EH (cell line): ENCODE results near the gene NEGR1.

Source experiments
- DNase-seq: peaks from one replicate; pipeline ENCODE4 v3.0.0-alpha.2; 2015; ENCODE audit warnings: low read depth

The NEGR1 gene

DNA sequence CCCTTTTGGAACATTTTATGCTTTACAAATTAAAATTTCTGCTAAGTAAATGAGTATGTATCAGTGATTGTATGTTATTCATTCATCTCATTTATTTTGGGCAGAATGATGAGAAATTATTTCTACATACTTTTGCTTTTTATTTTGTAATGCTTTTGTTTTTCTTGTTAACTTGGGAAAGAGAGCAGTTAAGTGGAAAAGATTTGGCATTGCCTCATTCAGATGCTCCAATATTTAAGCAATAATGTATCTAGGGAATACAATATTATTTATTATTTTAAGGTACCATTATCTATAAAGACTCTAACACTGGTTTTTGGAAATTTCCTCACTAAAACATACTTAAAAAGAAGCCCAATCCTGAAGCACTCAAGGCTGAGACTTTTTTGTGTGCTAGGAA lies 431.8 kb downstream of the NEGR1 start:
- DNase-seq: no peak

DNA sequence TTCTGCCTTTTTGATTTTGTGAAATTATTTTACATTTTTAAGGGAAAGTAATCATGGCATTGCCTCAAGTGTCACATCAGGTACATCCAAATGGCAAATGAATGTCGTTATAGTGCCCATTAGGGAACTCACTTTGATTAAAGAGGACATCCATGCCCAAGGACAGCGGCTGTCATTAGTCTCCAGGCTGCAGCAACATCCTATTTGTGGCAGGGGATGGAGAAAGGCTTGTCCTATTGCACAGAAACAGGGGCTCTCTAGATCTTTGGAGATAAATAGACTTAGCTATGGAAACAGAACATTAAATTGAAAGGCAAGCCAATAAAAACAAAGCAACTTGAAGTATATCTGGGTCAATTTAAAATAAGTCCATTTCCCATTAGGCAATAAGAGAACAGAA lies 439.3 kb downstream of the NEGR1 start:
- DNase-seq: no peak

DNA sequence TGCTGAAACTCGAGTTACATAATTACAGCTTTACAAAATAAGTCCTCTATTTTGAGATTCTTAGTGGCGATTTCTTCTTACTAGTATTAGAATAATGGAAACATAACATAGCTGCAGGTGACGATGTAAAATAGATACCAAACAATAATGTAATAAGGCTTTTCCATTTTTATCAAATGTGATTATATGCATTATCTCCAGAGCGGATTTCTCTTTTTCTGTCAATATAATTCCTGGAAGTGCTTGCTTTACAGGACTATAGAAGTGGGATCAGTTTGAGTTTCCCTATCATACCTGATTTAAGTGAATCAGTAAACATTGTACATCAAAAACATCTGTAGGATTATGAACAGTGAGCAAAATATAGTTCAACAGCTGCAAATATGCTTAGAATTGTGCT lies 442.5 kb downstream of the NEGR1 start:
- no peak for DNase-seq

DNA sequence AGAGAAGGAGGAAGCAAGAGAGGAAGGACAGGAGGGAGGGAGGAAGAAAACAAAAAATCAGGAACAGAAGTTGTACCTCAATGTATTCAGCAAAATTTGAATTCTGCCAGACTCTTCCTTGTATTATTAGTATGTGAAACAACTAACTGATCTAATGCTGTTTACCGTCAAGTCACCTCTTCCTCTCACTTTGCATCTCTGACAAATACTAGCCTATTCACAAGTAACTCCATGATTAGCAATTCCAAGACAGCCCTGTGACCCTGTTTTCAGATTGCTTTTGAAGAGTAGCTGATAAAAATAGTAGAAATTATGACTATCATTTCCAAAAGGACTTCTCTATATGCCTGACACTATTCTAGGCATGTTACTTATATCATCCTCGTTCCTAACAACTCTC lies 445.4 kb downstream of the NEGR1 start:
- DNase-seq: no peak

DNA sequence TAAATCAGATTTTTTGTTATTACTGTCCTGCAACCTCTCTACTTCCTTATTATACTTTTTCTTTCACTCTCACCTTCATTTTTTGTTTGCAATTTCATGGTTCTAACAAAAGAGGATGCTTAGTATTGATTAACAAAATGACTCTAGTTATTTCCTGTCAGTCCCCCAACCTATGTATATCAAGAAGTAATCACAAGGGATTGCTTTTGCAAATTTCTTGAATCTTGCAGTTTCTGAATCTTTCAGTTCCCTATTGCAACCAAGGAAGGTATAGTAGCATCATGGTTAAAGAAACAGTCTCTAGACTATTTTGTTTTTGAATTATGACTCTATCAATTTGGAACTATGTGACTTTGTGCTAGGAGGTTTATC lies 446.9 kb downstream of the NEGR1 start:
- no peak for DNase-seq

DNA sequence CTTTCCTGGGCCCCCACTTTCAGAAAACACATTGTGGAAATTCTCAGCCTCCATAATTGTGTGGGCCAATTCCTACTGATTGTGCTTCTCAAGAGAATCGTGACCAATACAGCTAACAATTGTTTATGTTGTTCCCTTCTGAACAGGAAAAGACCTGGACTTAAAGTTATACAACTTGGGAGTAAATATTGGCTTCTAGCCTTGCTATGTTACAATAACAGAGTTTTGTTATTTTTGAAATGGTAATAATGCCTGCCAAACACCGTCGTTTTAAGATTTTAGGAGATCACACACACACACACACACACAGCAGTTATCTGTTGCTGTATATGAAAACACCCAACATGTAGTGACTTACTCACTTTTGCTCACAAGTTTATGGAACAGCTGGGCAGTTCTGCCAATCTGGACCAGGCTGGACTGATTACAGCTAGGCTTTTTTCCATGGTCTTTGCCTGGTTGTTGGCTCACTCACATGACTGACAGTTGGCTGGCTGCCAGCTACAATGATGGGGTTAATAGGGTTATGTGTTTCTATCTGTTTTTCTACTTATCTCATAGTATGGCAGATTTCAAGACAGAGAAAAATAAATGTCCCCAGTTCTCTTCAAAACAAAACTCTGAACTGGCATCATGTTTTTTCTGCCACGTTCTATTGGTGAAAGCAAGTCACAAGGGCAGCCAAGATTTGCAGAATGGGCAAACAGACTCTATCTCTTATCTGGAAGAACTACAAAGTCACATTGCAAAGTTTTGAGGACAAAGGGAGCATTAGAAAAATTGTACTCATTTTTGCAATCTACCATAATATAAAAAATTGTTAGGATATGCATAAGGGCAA lies 447.5 kb downstream of the NEGR1 start:
- DNase-seq: no peak

DNA sequence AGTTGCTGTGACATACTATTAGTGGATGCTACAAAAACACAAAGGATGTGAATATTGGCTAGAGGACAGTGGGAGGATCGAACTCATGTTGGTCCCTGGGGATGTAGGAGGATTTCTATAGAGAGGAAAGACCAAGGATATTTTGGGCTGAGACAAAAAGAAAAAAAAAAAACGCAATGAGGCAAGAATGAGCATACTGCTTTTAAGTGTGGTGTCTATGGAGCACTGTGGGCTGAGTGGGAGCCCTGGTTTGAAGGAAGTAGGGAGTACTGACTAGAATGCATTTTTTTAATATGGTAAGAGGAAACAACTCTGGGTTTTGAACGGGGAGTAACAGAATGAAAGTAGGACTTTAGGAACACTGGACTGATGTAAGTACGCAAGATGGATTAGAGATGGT lies 450.7 kb downstream of the NEGR1 start:
- no peak for DNase-seq

DNA sequence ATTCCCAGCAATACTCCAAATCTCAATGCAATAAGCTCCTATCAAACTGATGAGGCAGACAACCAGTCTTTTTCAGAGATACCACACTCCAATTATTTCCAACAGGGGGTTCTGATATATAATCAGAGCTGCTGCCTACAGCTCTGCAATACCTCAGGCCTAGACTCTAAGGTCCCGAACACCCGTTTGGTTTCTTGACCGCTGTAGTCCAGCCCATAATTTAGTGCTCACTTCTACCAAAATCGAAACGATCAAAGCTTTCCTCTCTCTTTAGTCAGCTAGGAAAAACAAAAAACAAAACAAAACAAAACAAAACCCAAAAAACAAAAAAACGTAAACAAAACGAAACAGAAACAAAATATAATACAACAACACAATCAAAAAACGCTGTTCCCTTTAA lies 453.0 kb downstream of the NEGR1 start:
- DNase-seq: no peak

DNA sequence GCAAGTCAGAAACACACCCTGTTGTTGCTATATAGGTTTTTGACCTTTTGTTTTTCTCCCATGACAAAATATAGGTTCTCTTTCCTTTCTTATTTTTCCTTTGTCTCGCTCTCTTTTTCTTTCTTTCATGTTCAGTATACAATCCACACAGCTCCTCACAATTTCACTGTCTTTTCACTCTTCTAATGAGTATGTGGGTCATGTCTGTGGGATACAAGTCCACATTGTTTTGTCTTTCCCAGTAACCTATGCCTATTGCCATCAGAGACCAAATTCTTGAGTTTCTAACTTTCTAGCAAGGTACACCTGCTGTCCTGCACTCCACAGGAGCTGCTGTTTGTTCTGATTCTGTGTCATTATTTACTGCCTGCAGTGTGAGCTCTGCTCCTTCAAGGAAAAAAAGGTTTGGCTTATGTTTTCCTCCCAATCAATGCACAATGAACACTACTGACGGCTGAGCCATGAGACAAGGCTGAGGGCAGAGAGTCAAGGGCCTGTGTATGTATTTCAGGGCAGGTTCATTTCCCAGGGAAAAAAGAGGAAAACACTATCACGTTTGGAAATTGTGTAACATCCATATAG lies 453.8 kb downstream of the NEGR1 start:
- DNase-seq: no peak

DNA sequence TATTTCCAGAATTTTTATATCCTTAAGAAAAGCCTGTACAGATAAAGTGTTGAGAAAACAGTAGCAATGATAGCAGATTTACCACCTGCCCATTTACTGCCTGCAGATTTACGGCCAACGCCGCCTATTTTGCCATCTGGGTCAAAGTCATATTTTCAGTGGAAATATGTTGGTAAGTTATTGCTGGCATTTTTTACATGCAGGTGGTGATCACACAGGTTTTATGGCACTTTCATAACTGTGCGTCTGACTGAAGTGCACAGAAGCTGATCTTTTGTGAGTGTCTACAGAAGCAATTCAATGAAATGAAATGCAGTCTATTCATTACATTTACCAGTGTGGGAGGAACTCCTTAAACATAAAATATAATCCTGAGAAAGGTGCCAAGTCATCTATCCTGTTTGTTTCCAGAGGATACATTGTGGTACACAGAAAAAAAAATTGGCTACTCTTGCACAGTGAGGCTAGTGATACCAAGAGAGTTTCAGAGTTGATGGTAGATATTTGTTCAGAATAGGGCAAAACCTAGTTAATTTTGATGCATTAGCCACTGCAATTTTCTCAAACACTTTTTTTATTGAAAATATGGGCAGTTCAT lies 458.5 kb downstream of the NEGR1 start:
- DNase-seq: no peak

DNA sequence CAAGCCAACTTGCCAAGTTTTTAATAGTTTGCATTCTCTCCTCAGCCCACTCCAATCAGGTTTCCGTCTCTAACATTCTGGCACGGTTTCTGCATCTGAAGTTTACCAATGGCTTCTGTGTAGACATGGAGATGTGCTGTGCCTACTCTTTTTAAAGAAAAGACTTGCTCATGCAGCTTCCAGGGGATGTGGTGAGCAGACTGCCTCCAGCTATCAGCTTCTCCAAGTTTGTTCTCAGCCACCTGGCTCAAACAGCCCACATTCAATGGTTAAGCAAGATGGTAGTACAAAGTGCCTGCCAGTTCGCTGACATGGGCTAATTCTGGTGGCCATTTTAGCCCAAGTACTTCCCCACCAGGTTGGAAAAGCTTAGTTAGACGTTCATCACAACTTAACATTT lies 465.3 kb downstream of the NEGR1 start:
- DNase-seq: no peak

DNA sequence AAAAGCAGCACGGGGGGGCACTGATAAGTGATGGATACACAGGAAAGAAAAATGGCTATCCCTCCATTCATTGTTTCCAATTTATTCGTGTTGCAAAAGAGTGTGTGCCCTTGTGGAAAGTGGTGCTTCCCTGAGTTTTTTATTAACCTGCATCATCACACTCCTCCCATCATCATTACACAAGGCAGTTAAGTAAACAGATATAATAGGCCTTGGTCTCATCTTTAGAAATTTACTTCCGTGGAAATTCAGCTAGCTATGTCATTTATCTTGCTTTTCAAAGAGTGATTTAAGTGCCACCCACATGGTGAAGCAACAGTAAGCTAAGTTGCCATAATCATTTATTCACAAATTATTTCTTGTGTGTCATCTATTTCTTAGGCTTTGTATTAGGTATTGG lies 473.3 kb downstream of the NEGR1 start:
- DNase-seq: no peak

DNA sequence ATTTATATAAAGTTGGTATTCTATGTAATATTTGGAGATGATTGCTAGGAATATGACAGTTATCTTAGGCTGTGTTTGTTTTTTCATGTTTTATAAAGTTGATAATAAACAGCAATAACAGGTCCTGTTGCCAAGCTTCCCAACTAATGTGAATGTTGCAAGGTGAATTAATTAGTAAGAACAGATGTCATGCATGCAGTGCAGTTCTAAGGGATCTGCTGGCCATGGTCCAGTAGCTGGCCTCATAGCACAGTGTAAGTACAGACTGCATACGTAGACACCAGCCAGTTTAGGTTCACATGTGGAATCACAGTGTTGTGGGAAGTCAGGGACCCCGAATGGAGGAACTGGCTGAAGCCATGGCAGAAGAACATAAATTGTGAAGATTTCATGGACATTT lies 478.2 kb downstream of the NEGR1 start:
- DNase-seq: no peak

DNA sequence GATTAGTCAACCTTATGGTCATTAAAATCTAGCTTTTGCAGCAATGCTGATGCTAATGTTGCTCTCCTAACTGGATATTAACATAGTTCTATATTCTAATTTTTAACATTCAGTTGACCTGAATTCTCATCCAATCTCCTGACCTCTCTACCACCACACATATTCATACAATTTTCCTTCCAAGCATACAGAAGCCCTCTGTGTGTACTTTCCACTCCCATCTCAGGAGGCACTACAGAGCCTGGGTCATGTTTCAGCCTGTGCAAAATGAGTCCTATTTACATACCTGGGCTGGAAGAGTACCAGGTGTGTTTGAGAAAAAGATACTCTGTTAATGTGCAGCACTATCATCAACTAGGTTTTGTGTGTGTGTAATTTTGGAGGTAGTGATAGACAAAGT lies 486.3 kb downstream of the NEGR1 start:
- DNase-seq: no peak

DNA sequence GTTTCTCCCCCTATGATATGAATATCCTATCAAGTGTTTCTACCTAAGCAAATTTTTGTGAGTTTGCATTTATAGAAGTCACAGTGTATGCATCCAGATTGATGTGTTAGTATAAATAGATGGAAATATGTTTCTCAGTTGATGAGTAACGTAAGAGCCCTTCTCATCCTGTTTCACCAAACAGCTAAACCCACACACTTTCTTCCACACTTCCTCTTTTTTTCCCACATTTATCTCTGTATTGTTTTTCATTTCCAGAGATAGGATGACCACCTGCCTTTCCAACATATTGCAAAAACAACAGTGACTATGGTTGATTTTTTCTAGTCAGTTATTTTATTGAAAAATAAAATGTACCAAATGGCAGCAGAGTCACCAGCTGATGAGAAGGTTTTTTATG lies 490.1 kb downstream of the NEGR1 start:
- no peak for DNase-seq

DNA sequence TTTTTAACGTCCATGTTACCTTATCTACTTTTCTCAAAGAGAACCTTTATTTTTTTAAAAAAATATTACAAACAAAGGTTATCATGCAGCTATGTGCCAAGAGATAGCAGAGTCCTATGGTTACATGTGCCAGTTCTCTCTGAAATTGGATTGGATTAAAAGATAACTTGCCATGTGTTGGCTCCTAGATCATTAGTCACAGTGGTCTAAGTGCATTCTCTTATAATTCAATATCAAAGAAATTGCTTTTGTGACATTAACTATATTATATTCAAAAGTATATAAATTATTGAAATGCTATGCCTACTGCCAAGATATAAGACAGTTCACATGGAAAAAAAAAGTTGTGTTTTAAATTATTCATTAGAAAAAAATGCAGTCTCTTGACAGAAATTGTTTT lies 494.2 kb downstream of the NEGR1 start:
- DNase-seq: no peak

DNA sequence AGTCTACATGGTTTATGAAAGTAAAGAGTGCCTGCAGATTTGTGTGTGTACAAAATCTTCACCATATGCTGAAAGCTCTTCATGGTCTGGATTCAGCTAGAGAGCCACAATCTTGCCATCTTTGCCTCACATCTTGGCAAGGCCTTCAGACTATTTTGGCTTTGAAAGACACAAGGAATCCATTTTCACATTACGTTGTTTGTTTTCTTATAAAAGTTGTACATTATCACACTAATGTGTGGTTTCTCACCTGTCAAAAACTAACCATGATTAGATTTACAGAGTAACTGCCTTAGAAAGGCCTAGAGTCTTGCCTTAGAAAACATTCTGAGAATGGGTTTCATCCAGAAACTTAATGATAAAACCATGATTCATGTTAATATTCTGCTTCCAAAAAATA lies 494.6 kb downstream of the NEGR1 start:
- no peak for DNase-seq

DNA sequence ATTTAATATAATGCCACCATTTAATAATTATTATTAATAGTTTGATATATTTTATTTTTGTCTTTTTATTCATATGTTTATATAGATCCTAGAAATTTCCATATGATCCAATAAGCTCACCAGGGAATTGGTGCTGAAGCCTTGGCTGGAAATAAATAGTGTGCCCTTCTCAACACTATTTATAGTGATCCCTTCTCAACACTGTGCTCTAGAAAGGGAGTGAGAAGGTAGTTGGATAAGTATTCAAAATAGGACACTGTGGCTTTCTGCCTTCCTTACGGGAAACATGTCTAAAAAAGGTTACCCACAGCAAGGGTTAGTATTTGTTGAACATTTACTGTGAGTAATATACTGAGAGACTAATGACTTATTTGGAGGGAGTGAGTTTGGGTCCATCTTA lies 496.1 kb downstream of the NEGR1 start:
- no peak for DNase-seq

DNA sequence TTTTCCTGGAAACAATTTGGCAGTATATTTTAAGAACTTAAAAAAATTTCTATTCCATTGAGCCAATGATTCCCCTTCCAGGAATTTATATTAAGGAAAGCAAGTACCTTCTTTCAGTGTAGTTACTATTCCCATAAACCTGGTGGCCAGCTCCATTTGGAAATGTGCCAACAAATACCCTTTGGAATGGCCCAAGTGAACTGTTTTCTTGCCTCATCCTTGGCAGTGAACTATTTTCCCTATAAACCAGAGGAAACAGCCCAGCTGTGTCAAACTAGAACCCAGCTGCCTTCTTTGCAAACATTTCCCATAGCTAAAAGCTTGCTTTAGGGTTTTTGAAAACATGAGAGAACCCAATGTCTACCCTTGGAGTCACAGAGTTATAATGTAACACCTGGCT lies 496.9 kb downstream of the NEGR1 start:
- peak; percentile 8 for DNase-seq

DNA sequence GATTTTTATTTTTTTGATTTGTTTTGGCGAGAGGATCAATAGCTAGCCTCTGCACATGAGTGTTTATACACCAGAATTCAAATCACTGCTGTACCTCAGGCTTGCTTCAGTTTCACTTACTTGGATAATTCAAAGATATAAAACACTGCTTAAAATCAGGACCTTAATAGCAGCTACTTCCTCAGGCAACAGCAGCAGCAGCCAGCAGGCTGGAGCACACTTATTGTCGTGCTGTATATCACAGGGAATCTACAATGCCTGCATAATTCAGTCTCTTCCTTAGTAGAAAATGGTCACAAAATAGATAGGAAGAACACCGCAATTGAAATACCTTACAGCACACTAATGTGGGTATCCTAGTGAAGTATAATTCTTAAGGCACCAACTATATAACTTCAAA lies 497.3 kb downstream of the NEGR1 start:
- no peak for DNase-seq

DNA sequence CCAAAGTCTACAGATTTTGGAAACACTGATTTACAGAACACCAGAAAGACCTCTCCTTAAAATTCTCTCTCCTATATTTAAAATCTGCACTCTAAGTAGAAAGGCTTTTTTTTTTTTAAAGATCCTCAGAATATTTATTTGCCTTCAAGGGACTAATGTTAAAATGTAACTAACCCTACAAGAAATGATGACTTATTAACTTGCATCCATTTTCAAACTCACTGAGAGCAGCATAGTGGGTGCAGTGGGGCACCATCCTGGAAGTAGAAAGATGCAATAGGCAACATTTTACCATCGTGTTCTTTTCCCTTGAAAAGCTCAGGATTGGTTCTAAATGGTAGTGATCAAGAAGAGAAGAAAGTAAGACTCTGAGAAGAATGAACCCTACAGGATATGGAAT lies 498.1 kb downstream of the NEGR1 start:
- no peak for DNase-seq

DNA sequence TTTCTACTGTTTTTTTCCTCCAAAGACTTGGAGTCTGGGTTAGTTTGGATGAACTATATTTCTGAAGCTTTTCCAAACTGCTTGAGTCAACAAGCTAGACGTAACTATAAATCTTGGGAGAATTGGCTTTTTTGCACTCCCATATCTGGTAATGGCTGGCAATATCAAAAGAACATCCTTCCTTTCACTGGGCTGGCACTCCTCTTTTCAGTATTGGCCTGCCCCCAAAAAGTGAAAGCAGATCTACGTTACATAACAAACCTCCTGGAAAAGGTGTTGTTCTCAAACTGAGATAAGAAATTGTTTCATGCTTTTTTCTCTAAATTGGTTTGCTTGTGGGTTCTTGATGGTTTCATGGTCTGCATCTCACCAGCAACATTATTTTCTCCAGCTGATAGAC lies 499.3 kb downstream of the NEGR1 start:
- DNase-seq: no peak

DNA sequence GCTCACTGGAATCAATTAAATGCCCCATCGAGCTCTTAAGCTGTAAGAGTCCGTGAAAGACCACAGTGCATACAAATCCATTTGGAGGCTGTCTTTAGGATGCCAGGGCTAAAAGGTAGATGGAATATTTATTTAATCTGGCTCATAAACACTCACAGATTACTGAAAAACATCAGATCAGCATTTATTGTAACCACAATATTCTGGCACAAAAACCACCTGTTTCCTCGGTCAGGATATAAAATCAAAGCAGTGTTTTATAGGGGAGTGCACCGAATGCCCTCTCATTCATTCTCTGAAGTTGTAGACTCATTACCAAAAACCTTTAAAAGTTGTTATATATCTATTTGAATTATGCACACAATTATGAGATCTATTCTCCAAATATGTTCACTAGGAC lies 500.9 kb downstream of the NEGR1 start:
- DNase-seq: no peak

DNA sequence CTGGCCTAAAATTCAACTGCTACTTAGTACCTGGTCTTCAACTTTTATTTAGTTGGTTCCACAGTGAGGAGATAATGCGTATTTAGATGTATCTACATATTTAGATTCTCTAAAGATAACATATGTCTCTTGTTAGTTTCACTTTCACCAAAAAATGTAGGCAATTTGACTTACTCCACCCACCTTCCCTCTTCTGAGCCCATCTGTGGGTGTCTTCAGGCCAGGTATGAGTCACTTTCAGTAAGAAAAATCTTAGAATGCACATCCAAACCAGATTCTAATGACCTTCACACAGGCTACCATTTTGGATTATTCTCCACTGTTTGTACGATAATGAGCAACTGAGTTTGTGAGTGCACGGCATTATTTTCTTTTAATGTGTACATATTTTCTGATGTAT lies 501.7 kb downstream of the NEGR1 start:
- peak; percentile 9 for DNase-seq
